Colonic mucosa (tissue), 4 donors: Measurements from ENCODE around the gene AK2. TPM values are rescaled to one million over a fixed set of nuclear protein-coding genes. Genes with fewer than 3 reads are reported as not detected.
A peak's percentile ranks its signal among the peaks of the same experiment; 100 is the strongest.

Experiments used
- DNase-seq: peaks from one replicate; pipeline ENCODE4 v3.0.0-alpha.2; 2020
- H3K27ac ChIP-seq: fragments of 200-600 bp; one replicate; pipeline ENCODE4 v1.8.0; 2021
- H3K27me3 ChIP-seq: fragments of 200-600 bp; one replicate; pipeline ENCODE4 v1.8.0; 2021
- H3K36me3 ChIP-seq: fragments of 200-600 bp; one replicate; pipeline ENCODE4 v1.8.0; 2021
- H3K4me1 ChIP-seq: fragments of 200-600 bp; one replicate; pipeline ENCODE4 v1.8.0; 2021; ENCODE audit warnings: mild to moderate bottlenecking
- H3K4me3 ChIP-seq: fragments of 200-600 bp; one replicate; pipeline ENCODE4 v1.8.0; 2021
- H3K9ac ChIP-seq, 2 donors: one replicate each; pipeline ENCODE4 v1.7.0; 2013; ENCODE audit warnings: control low read depth in 2 of 2, low read depth in 2 of 2, low read length in 2 of 2
- H3K9me3 ChIP-seq: fragments of 200-600 bp; one replicate; pipeline ENCODE4 v1.8.0; 2021
- CTCF ChIP-seq: fragments of 200-600 bp; IDR thresholded peaks from one replicate; pipeline ENCODE4 v1.8.0; 2022; ENCODE audit warnings: antibody characterized with exemption, mild to moderate bottlenecking
- intact Hi-C: fragments of 100-400 bp; cut with DNase I; formaldehyde crosslinking; loops from one replicate; pipeline ENCODE4 v1.14.1; 2022
- total RNA-seq, 2 donors: library from RNA; stranded (reverse); fragmentation: NEBNext Ultra II Directional in 1 of 2; extraction: Animal tissue kit (Norgen Biotek cat#: 25700) in 1 of 2; gene quantifications; one replicate each; pipeline ENCODE4 v1.2.1, GENCODE V29; 2021
- donor health status: healthy.
- donor health status: DM: no; HTN: no; CAD: no.
- donor health status: DM: no; HTN: no; CAD: no.

AK2 gene
- total RNA-seq, 2 donors from 2014 or later: 206 to 243 TPM

- Histone ChIP-seq H3K9ac (no peak overlapping the region), H3K4me1 (no peaks in the 10 kb centered on the region), H3K4me3 (no peak overlapping the region), H3K9me3 (no peaks in the 10 kb centered on the region), H3K27me3 (no peaks in the 10 kb centered on the region), H3K36me3 (no peaks in the 10 kb centered on the region), H3K27ac (no peak overlapping the region)
- peak; percentile 76 for DNase-seq
- intact Hi-C loops: no loop called here
- no peak for TF ChIP-seq CTCF
These were observed 8.6 kb upstream of the AK2 start for GRCh38 chr1:33045246-33045645.

GRCh38 chr1:33043267-33044092 is 6.8 kb upstream of the AK2 start:
- no peaks in the 10 kb centered on the region for H3K36me3 ChIP-seq
- H3K4me3 ChIP-seq: no peak overlapping the region
- intact Hi-C loops: no loop called here
- TF ChIP-seq CTCF: no peak
- no peak overlapping the region for H3K27ac ChIP-seq
- H3K9me3 ChIP-seq: no peaks in the 10 kb centered on the region
- no peaks in the 10 kb centered on the region for H3K27me3 ChIP-seq
- H3K9ac ChIP-seq: no peak overlapping the region
- no peak for DNase-seq
- H3K4me1 ChIP-seq: no peaks in the 10 kb centered on the region

- no peak overlapping the region for H3K9ac ChIP-seq
- TF ChIP-seq CTCF: no peak
- no peak overlapping the region for H3K4me3 ChIP-seq
- intact Hi-C loops: no loop called here
- H3K27ac ChIP-seq: no peak overlapping the region
- no peaks in the 10 kb centered on the region for H3K27me3 ChIP-seq
- H3K4me1 ChIP-seq: no peaks in the 10 kb centered on the region
- H3K36me3 ChIP-seq: no peaks in the 10 kb centered on the region
- no peaks in the 10 kb centered on the region for H3K9me3 ChIP-seq
- no peak for DNase-seq
These were observed 6.1 kb upstream of the AK2 start for GRCh38 chr1:33042831-33043230.

GRCh38 chr1:33041026-33041425 is 4.3 kb upstream of the AK2 start:
- DNase-seq: no peak
- Histone ChIP-seq H3K9ac (no peak overlapping the region), H3K27me3 (no peaks in the 10 kb centered on the region), H3K4me1 (no peaks in the 10 kb centered on the region), H3K4me3 (no peak overlapping the region), H3K36me3 (no peaks in the 10 kb centered on the region), H3K27ac (no peak overlapping the region), H3K9me3 (no peaks in the 10 kb centered on the region)
- no peak for TF ChIP-seq CTCF
- intact Hi-C loops: no loop called here

- Histone ChIP-seq H3K27ac (no peak overlapping the region), H3K27me3 (no peaks in the 10 kb centered on the region), H3K4me1 (no peaks in the 10 kb centered on the region), H3K9ac (no peak overlapping the region), H3K36me3 (no peaks in the 10 kb centered on the region), H3K9me3 (no peaks in the 10 kb centered on the region), H3K4me3 (no peak overlapping the region)
- intact Hi-C loops: no loop called here
- no peak for TF ChIP-seq CTCF
- no peak for DNase-seq
These were observed 3.2 kb upstream of the AK2 start for GRCh38 chr1:33039840-33040239.
